ENCODE results near the gene EEF1G.
"Not testable (repeated sequence)": the region's sequence is repeated elsewhere in the genome, so short reads cannot be mapped to it uniquely, and the experiment has no call there.

Gene EEF1G

DNA sequence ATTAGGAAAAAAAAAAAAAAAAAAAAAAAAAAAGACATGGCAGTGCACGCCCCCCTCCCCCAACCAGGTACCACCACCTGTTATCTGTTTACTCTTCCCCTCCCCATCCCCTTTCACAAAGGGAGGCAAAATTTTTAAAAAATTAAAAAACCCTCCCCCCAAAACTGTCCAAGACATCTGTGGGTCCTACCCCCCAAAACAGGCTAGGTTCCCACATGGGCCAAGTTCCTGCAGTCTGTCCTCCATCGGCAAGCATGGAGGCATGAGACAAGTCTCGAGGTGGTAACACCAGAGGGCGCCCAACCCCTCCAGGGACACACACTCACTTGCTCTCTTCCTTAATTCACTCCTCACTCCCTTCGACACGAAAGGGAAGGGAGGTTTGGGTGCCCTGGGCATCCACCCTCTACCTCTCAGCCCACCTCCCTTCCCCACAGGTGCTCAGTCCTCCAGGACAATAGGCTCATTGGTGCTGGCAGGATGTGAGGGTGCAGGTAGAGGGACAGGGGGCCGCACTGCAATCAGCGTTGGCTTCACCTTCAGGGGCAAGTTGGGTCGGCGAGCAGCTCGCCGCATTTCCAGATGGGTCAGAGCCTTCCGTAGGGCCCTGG, 19.8 kb upstream of the EEF1G start:
- H3K27ac ChIP-seq: peak overlapping the region; percentile 93
- TF ChIP-seq ZFX (IDR thresholded peaks at IDR 0.05; ENCODE audit: borderline replicate concordance): no peak
- TF ChIP-seq, protein P1, sequence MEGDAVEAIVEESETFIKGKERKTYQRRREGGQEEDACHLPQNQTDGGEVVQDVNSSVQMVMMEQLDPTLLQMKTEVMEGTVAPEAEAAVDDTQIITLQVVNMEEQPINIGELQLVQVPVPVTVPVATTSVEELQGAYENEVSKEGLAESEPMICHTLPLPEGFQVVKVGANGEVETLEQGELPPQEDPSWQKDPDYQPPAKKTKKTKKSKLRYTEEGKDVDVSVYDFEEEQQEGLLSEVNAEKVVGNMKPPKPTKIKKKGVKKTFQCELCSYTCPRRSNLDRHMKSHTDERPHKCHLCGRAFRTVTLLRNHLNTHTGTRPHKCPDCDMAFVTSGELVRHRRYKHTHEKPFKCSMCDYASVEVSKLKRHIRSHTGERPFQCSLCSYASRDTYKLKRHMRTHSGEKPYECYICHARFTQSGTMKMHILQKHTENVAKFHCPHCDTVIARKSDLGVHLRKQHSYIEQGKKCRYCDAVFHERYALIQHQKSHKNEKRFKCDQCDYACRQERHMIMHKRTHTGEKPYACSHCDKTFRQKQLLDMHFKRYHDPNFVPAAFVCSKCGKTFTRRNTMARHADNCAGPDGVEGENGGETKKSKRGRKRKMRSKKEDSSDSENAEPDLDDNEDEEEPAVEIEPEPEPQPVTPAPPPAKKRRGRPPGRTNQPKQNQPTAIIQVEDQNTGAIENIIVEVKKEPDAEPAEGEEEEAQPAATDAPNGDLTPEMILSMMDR (IDR thresholded peaks at IDR 0.05): peak; percentile 83

DNA sequence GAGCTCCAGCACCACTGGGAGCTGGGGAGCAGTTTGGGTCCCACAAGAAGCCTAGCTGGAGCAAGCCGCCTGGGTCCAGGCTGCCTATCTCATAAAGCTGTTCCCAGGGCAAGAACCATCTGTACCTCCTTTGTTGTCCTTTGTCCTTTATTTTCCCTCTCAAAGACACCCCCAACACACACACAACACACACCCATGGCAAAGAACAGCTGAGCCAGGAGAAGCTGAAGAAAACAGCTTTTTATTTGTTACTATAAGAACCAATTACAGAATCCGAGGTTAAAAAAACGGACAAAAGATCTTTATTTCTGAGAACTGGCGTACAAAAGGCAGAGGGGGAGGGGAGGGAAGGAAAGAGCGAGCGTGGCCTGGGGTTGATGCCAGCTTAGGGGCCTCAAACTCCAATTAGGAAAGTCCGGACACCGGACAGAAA, 19.3 kb upstream of the EEF1G start:
- peak overlapping the region; percentile 93 for H3K27ac ChIP-seq
- TF ChIP-seq, protein P1 (IDR thresholded peaks at IDR 0.05): no peak
- no peak for TF ChIP-seq ZFX (IDR thresholded peaks at IDR 0.05; ENCODE audit: borderline replicate concordance)

DNA sequence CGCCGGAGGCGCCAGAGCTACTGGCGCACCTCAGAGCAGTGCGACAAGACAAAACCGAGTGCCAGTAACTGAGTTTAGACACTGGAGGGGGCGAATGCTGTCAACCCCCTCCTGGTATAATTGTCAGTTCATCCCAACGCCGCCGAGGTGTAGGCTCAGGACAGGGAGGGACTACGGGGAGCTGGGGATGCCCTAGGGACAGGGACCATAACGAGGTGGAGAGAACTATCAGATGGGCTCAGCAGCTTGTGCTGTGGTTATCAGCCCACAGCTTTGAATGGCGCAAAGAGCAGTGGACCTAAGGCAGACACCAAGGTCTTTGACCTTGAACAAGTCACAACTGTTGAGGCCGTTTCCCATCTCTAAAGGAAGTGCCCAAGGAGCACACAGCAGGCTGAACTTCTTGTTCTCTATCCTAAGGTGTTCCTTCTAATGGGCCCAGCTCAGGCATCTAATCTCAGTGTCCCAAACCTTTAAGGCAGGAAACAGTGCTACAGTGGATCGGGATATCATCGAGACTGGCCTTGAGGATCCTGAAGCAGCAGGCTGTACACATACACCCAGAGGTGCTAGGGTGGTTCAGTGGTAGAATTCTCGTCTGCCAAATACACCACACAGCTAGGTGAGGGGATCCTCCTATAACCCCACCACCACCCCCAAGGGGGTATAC, 18.6 kb upstream of the EEF1G start:
- TF ChIP-seq, protein P1 (IDR thresholded peaks at IDR 0.05): 0 out of 2 replicates have a peak, but pooled peaks have one; percentile 7
- TF ChIP-seq ZFX (IDR thresholded peaks at IDR 0.05; ENCODE audit: borderline replicate concordance): no peak
- H3K27ac ChIP-seq: peak overlapping the region; percentile 93

DNA sequence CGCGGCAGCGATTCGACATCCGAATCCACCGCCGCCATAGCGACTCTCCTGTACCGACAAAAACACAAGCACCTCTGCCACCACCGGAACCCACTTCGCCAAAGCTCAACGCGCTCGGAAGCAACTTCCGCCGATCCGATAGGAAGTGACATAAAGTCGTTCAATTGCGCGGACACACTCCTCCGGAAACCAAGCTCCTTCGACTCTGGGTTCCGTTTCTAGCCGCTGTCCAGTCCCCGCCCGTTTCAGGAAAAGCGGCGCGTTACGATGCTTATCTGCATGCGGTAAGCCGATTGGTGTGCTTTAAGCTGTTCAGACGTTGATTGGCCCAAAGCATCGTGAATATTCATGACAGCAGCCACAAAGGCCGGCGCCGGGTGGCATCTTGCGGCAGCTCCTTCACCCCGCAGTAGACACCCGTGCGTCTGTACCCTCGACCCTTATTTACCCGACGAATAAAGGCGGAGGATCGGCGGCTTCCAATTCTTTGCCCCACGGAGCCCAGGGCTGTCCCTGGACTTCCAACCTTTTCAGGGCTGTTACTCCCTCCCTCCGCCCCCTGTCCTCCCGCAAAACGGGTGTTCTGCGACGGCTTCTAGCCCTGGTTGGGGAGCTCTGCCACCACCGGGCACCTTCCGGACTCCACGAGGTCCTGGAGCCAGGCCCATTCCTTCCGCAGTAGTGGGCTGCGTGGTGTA, 17.9 kb upstream of the EEF1G start, which contains the start of gene TUT1:
TUT1 (minus strand) TSS at position 76 of the 698 bp plus-strand sequence; CDS start at position 38, 38 bp downstream.
- peak within 1 kb of the TSS; percentile 93 for H3K27ac ChIP-seq
- no peak for TF ChIP-seq ZFX (IDR thresholded peaks at IDR 0.05; ENCODE audit: borderline replicate concordance)
- TF ChIP-seq, protein P1 (IDR thresholded peaks at IDR 0.05): no peak

DNA sequence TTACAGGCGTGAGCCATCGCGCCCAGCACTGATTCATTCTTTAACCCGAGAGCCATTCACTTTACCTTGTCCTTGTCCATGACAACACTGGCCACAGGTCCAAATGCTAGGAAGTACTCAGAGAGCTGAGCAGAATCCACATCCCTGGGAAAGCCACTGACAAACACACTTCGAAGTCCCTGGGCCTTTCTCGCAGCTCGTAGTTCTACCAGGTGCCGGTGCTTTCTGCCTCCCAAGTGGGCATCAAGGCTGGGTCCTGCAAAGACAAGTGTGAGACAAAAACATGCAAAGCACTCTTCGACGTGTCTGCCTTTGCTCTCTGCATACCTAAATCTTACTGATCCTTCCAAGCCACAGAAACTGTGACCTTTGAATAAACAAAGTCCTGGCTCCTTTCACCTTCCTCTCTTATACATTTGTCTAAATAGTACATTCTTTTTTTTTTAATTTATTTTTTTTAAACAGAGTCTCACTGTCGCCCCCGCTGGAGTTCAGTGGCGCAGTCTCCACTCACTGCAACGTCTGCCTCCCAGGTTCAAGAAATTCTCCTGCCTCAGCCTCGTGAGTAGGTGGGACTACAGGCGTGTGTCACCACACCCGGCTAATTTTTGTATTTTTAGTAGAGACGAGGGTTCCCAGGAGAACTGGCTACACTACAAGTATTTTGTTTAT, 15.4 kb upstream of the EEF1G start:
- TF ChIP-seq, protein P1 (IDR thresholded peaks at IDR 0.05): peak; percentile 48
- no peak for TF ChIP-seq ZFX (IDR thresholded peaks at IDR 0.05; ENCODE audit: borderline replicate concordance)
- H3K27ac ChIP-seq: peak overlapping the region; percentile 60; the same call in 1 of the 2 replicates

DNA sequence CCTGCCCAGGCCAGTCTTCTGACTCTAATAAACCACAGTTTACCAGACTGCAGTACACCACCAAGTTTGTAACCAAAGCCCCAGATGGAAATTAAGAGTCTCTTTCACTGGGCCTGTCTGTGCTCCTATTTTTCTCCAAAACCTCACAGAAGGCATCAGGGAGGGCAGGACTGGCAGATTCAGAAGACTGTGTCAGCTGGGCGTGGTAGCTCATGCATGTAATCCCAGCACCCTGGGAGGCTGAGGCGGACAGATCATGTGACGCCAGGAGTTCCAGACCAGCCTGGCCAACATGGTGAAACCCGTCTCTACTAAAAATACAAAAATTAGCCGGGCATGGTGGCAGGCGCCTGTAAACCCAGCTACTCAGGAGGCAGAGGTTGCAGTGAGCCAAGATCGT, 11.7 kb upstream of the EEF1G start:
- H3K27ac ChIP-seq: not testable (repeated sequence)

DNA sequence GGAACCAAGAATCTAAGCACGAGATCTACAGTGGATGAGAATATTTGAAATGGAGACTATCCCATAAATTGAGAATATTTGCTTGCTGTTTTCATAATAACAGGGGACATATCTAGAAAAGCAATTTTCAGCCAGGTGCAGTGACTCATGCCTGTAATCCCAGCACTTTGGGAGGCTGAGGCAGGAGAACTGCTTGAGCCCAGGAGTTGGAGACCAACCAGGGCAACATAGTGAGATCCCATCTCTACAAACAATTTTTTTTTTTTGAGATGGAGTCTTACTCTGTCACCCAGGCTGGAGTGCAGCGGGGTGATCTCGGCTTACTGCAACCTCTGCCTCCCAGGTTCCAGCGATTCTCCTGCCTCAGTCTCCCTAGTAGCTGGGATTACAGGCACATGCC, 8.0 kb upstream of the EEF1G start:
- not testable (repeated sequence) for H3K27ac ChIP-seq

All from 22Rv1 (cell line).